ENCODE data around the gene ORC5. TPM values are rescaled to one million over a fixed set of nuclear protein-coding genes. Genes with fewer than 3 reads are reported as not detected.

Gene ORC5
- total RNA-seq, 1 experiment from 2014 or later = 25.9 TPM

DNA sequence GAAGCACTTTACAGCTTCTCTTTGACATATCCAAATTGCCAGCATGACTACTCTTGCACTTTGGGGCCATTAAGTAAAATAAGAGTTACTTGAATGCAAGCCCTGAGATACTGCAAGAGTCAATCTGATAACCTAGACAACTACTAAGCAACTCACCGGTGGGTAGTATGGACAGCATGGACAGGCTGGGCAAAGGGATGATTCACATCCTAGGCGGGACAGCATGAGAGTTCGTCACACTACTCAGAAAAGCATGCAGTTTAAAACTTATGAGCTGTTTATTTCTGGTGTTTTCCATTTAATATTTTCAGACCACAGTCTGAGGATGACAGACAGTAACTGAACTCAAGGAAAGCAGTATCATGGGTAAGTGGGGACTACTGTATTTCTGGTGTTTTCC is 84.0 kb downstream of the ORC5 start:
- no peak overlapping the region for H3K4ac ChIP-seq (ENCODE audit: low read depth, low read length)
- H3T11ph ChIP-seq (ENCODE audit: low read length) = no peak overlapping the region
- H3K27me3 ChIP-seq (ENCODE audit: insufficient read depth, low read length) = no peaks in the 10 kb centered on the region
- no peak overlapping the region for H4K91ac ChIP-seq (ENCODE audit: insufficient read length, low read depth, low read length)
- H3K79me2 ChIP-seq (ENCODE audit: insufficient read depth, low read length) = no peaks in the 10 kb centered on the region
- no peak overlapping the region for H3K4me2 ChIP-seq (ENCODE audit: insufficient read depth, insufficient read length, low read length)
- no peak overlapping the region for H3K14ac ChIP-seq (ENCODE audit: insufficient read depth, low read length)
- peaks cover 0 to 11% (median 3%) of the 10 kb centered on the region in 3 experiments; a peak in 6 of 7 replicates for H3K36me3 Mint-ChIP-seq (ENCODE audit: insufficient read depth in 1 of 3, low read depth in 3 of 3)
- no peak overlapping the region for H2BK120ac ChIP-seq (ENCODE audit: low read depth, low read length, poor library complexity, severe bottlenecking)
- DNase-seq = no peak
- H2AFZ ChIP-seq (ENCODE audit: low read length) = no peak overlapping the region
- TF ChIP-seq CTCF (conservative IDR thresholded peaks at IDR 0.05) = no peak
- 0 out of 4 replicates have a peak, but pooled peaks cover 0 to 2% of the 10 kb centered on the region in 2 experiments for H3K4me1 Mint-ChIP-seq
- H3K27ac Mint-ChIP-seq = no peak overlapping the region
- H2AK5ac ChIP-seq (ENCODE audit: insufficient read length, low read length) = no peak overlapping the region
- H4K8ac ChIP-seq (replicated peaks; ENCODE audit: insufficient read length, low read depth, low read length) = no peak overlapping the region
- no peak overlapping the region for H3K18ac ChIP-seq (ENCODE audit: insufficient read length, low read depth, low read length)
- no peak overlapping the region for H4K5ac ChIP-seq (ENCODE audit: insufficient read length, low read depth, low read length)
- no peaks in the 10 kb centered on the region; the same call in 1 of the 2 replicates for H3K4me1 ChIP-seq (ENCODE audit: insufficient read depth, low read length)
- H3K9me3 ChIP-seq (ENCODE audit: control insufficient read depth, low read depth, low read length) = no peaks in the 10 kb centered on the region
- no peak overlapping the region for H2BK12ac ChIP-seq (ENCODE audit: insufficient read length, low read depth, low read length)
- no peak overlapping the region for H2BK5ac ChIP-seq (ENCODE audit: insufficient read length, low read length)
- no peak overlapping the region for H2BK20ac ChIP-seq (ENCODE audit: low read depth, low read length, poor library complexity, severe bottlenecking)
- no peak overlapping the region for H3K56ac ChIP-seq (ENCODE audit: insufficient read length, low read depth, low read length)
- H3K9me3 Mint-ChIP-seq = no peaks in the 10 kb centered on the region
- H3K9ac ChIP-seq (ENCODE audit: extremely low read depth, insufficient read length, low read length) = no peak overlapping the region
- H4K20me1 ChIP-seq (ENCODE audit: control insufficient read depth, insufficient read depth, insufficient read length) = no peaks in the 10 kb centered on the region
- H3K4me3 Mint-ChIP-seq = no peak overlapping the region
- peaks cover 2% of the 10 kb centered on the region; the same call in 1 of the 2 replicates for H3K27me3 Mint-ChIP-seq (ENCODE audit: low read depth)
- no peak overlapping the region for H3K23ac ChIP-seq (ENCODE audit: insufficient read length, low read depth, low read length)
- WGBS (ENCODE audit: extremely low coverage, insufficient read length, low lambda C conversion rate) = no CpG with 5 or more reads among the region's 3 CpGs
- H2BK15ac ChIP-seq (ENCODE audit: low read depth, low read length) = no peak overlapping the region
- H3K23me2 ChIP-seq (ENCODE audit: insufficient read length, low read depth, low read length, poor library complexity, severe bottlenecking) = no peaks in the 10 kb centered on the region
- H3K79me1 ChIP-seq (ENCODE audit: insufficient read depth, low read depth, low read length, poor library complexity, severe bottlenecking) = no peaks in the 10 kb centered on the region
- no peak overlapping the region for H3K27ac ChIP-seq (ENCODE audit: insufficient read length, low read depth, low read length)
